ENCODE measurements around the gene CCM2. TPM values are rescaled to one million over a fixed set of nuclear protein-coding genes. Genes with fewer than 3 reads are reported as not detected.

The CCM2 gene
- total and polyA plus RNA-seq, 7 donors = 33.3 to 110 (median 49.9) TPM

GRCh38 chr7:44984478-44984758 lies 15.6 kb upstream of the CCM2 start:
- Histone ChIP-seq H3K4me1 (peaks cover 20% of the 10 kb centered on the region), H3K9me3 (no peaks in the 10 kb centered on the region), H3K4me3 (peak overlapping the region; percentile 92), H3K27ac (peak overlapping the region; percentile 17), H3K36me3 (ENCODE audit: insufficient read depth in 1 of 2, low read depth in 1 of 2) (peaks cover 8 to 62% of the 10 kb centered on the region in 2 donors), H3K27me3 (ENCODE audit: insufficient read depth in 3 of 3, low read length in 2 of 3) (no peaks in the 10 kb centered on the region)
- no peak for DNase-seq
- no peak for ATAC-seq
- intact Hi-C loops (cut with DNase I) = no loop called here
- 64 to 77% (median 74%) methylated on average over 3 of the region's 3 CpGs for WGBS, 3 donors
- TF ChIP-seq CTCF (IDR thresholded peaks at IDR 0.05) = no peak

GRCh38 chr7:44985033-44985695 lies 14.8 kb upstream of the CCM2 start:
- peak overlapping the region; percentile 92 for H3K4me3 ChIP-seq
- WGBS, 3 donors = 54 to 67% (median 63%) methylated on average over 6 of the region's 6 CpGs
- intact Hi-C loops (cut with DNase I) = loop anchor here (5.0 kb wide), 1 partner anchor 127 kb away; the partner anchor contains the start of gene TBRG4 (in 2 of the 2)
- ATAC-seq (no peak), DNase-seq (no peak)
- peaks cover 8 to 54% of the 10 kb centered on the region in 2 donors for H3K36me3 ChIP-seq (ENCODE audit: insufficient read depth in 1 of 2, low read depth in 1 of 2)
- peaks cover 20% of the 10 kb centered on the region for H3K4me1 ChIP-seq
- H3K27ac ChIP-seq = peak overlapping the region; percentile 96
- H3K27me3 ChIP-seq (ENCODE audit: insufficient read depth in 3 of 3, low read length in 2 of 3) = no peaks in the 10 kb centered on the region
- no peaks in the 10 kb centered on the region for H3K9me3 ChIP-seq
- TF ChIP-seq CTCF (IDR thresholded peaks at IDR 0.05) = no peak

GRCh38 chr7:44985900-44986217 lies 14.1 kb upstream of the CCM2 start:
- H3K27me3 ChIP-seq (ENCODE audit: insufficient read depth in 3 of 3, low read length in 2 of 3) = no peaks in the 10 kb centered on the region
- peaks cover 20% of the 10 kb centered on the region for H3K4me1 ChIP-seq
- no peak for TF ChIP-seq CTCF (IDR thresholded peaks at IDR 0.05)
- H3K36me3 ChIP-seq (ENCODE audit: insufficient read depth in 1 of 2, low read depth in 1 of 2) = peaks cover 8 to 50% of the 10 kb centered on the region in 2 donors
- DNase-seq (no peak), ATAC-seq (no peak)
- peak overlapping the region; percentile 92 for H3K4me3 ChIP-seq
- peak overlapping the region; percentile 96 for H3K27ac ChIP-seq
- no peaks in the 10 kb centered on the region for H3K9me3 ChIP-seq
- 10 to 17% (median 13%) methylated on average over 8 of the region's 8 CpGs for WGBS, 3 donors
- intact Hi-C loops (cut with DNase I) = loop anchor here (5.0 kb wide), 1 partner anchor 126 kb away; the partner anchor contains the start of gene TBRG4 (in 2 of the 2)

GRCh38 chr7:44986218-44987053 lies 13.6 kb upstream of the CCM2 start:
- peak; percentile 95 to 98 for DNase-seq
- no peaks in the 10 kb centered on the region for H3K27me3 ChIP-seq (ENCODE audit: insufficient read depth in 3 of 3, low read length in 2 of 3)
- no peaks in the 10 kb centered on the region for H3K9me3 ChIP-seq
- intact Hi-C loops (cut with DNase I) = loop anchor here (5.0 kb wide), 1 partner anchor 126 kb away; the partner anchor contains the start of gene TBRG4 (in 2 of the 2)
- H3K4me3 ChIP-seq = peak overlapping the region; percentile 92
- ATAC-seq = peak; percentile 97 to 99 (median 98)
- H3K36me3 ChIP-seq (ENCODE audit: insufficient read depth in 1 of 2, low read depth in 1 of 2) = peaks cover 8 to 44% of the 10 kb centered on the region in 2 donors
- H3K4me1 ChIP-seq = peaks cover 20% of the 10 kb centered on the region
- WGBS, 3 donors = 0 to 1% (median 0%) methylated on average over 68 of the region's 68 CpGs
- peak overlapping the region; percentile 96 for H3K27ac ChIP-seq
- no peak for TF ChIP-seq CTCF (IDR thresholded peaks at IDR 0.05)
